Activated CD4-positive, alpha-beta memory T cell treated with anti-CD3 and anti-CD28 coated beads, Interleukin-2, amount 10 ng/mL, durations not matched to agents 7 days and 5 days (primary cell): ENCODE data around the gene OMP. TPM values are rescaled to one million over a fixed set of nuclear protein-coding genes. Genes with fewer than 3 reads are reported as not detected.

Source experiments
- CTCF ChIA-PET: fragments of 350-600 bp; sonication (Branson Sonifier 250); formaldehyde crosslinking; loops from one replicate; lab custom pipeline; 2021; ENCODE audit warnings: antibody characterized with exemption, inconsistent platforms; lab: Charles Lee
- POLR2A ChIA-PET: fragments of 350-600 bp; sonication (Branson Sonifier 250); formaldehyde crosslinking; loops from one replicate; lab custom pipeline; 2021; ENCODE audit warnings: antibody characterized with exemption; lab: Charles Lee
- DNase-seq: peaks from one replicate; pipeline ENCODE4 v3.0.0-alpha.2; 2020
- H3K27ac Mint-ChIP-seq: one replicate; pipeline ENCODE4 v1.8.0; 2021; ENCODE audit warnings: mild to moderate bottlenecking, mixed read lengths
- H3K27me3 Mint-ChIP-seq: one replicate; pipeline ENCODE4 v1.8.0; 2021; ENCODE audit warnings: mixed read lengths
- H3K36me3 Mint-ChIP-seq: one replicate; pipeline ENCODE4 v1.8.0; 2021; ENCODE audit warnings: low read depth, mixed read lengths
- H3K4me1 Mint-ChIP-seq: one replicate; pipeline ENCODE4 v1.8.0; 2021; ENCODE audit warnings: mixed read lengths
- H3K4me3 Mint-ChIP-seq: one replicate; pipeline ENCODE4 v1.8.0; 2021; ENCODE audit warnings: mild to moderate bottlenecking, mixed read lengths
- H3K9me3 Mint-ChIP-seq: one replicate; pipeline ENCODE4 v1.8.0; 2021; ENCODE audit warnings: mixed read lengths
- total RNA-seq, 2 experiments: library from RNA; stranded (reverse); gene quantifications; one replicate each; pipeline ENCODE4 v1.2.3, GENCODE V29; 2021

The OMP gene
- total RNA-seq, 2 experiments from 2014 or later: not detected

GRCh38 chr11:77135069-77135468 lies 32.4 kb downstream of the OMP start:
- POLR2A ChIA-PET: no interaction called here
- CTCF ChIA-PET: no interaction called here

GRCh38 chr11:77136074-77136473 lies 33.4 kb downstream of the OMP start:
- Mint-ChIP-seq H3K4me3 (no peak overlapping the region), H3K36me3 (no peaks in the 10 kb centered on the region), H3K4me1 (peaks cover 17% of the 10 kb centered on the region), H3K27ac (no peak overlapping the region), H3K9me3 (no peaks in the 10 kb centered on the region), H3K27me3 (peaks cover 22% of the 10 kb centered on the region)
- DNase-seq: no peak
- CTCF ChIA-PET: interaction anchor here (0.8 to 1.5 kb wide), 2 partner anchors 9 to 14 kb away, joined by 3 to 9 read pairs; no protein-coding TSS in a partner anchor
- POLR2A ChIA-PET: no interaction called here

More at GRCh38 chr11:77135069-77135468, 32.4 kb downstream of the OMP start:
- no peak overlapping the region for H3K27ac Mint-ChIP-seq
- H3K36me3 Mint-ChIP-seq: no peaks in the 10 kb centered on the region
- peaks cover 22% of the 10 kb centered on the region for H3K27me3 Mint-ChIP-seq
- no peaks in the 10 kb centered on the region for H3K9me3 Mint-ChIP-seq
- no peak for DNase-seq
- no peak overlapping the region for H3K4me3 Mint-ChIP-seq
- H3K4me1 Mint-ChIP-seq: peaks cover 17% of the 10 kb centered on the region

GRCh38 chr11:77136784-77137420 lies 34.3 kb downstream of the OMP start:
- H3K4me1 Mint-ChIP-seq: peaks cover 19% of the 10 kb centered on the region
- H3K27me3 Mint-ChIP-seq: peaks cover 22% of the 10 kb centered on the region
- POLR2A ChIA-PET: no interaction called here
- H3K9me3 Mint-ChIP-seq: no peaks in the 10 kb centered on the region
- H3K36me3 Mint-ChIP-seq: no peaks in the 10 kb centered on the region
- no peak for DNase-seq
- CTCF ChIA-PET: interaction anchor here (0.6 to 1.5 kb wide), 2 partner anchors 10 to 337 kb away, joined by 4 to 9 read pairs; no protein-coding TSS in a partner anchor
- H3K4me3 Mint-ChIP-seq: no peak overlapping the region
- H3K27ac Mint-ChIP-seq: no peak overlapping the region

GRCh38 chr11:77137421-77137820 lies 34.8 kb downstream of the OMP start:
- H3K27me3 Mint-ChIP-seq: peaks cover 22% of the 10 kb centered on the region
- POLR2A ChIA-PET: no interaction called here
- no peaks in the 10 kb centered on the region for H3K9me3 Mint-ChIP-seq
- H3K4me3 Mint-ChIP-seq: no peak overlapping the region
- CTCF ChIA-PET: interaction anchor here (0.6 to 1.5 kb wide), 2 partner anchors 10 to 337 kb away, joined by 4 to 9 read pairs; no protein-coding TSS in a partner anchor
- DNase-seq: no peak
- no peak overlapping the region for H3K27ac Mint-ChIP-seq
- H3K36me3 Mint-ChIP-seq: no peaks in the 10 kb centered on the region
- H3K4me1 Mint-ChIP-seq: peaks cover 24% of the 10 kb centered on the region

GRCh38 chr11:77138106-77138649 lies 35.5 kb downstream of the OMP start:
- H3K4me3 Mint-ChIP-seq: no peak overlapping the region

GRCh38 chr11:77139201-77139600 lies 36.6 kb downstream of the OMP start:
- DNase-seq: no peak
- Mint-ChIP-seq H3K27me3 (peaks cover 26% of the 10 kb centered on the region), H3K4me3 (no peak overlapping the region), H3K36me3 (no peaks in the 10 kb centered on the region), H3K27ac (no peak overlapping the region), H3K9me3 (no peaks in the 10 kb centered on the region), H3K4me1 (peaks cover 31% of the 10 kb centered on the region)
- ChIA-PET CTCF (interaction anchor here (3.1 kb wide), 1 partner anchor 12 kb away, joined by 14 read pairs; the partner anchor contains the start of gene MYO7A), POLR2A (no interaction called here)

More at GRCh38 chr11:77138106-77138649, 35.5 kb downstream of the OMP start:
- no peak for DNase-seq
- H3K27ac Mint-ChIP-seq: no peak overlapping the region
- no peaks in the 10 kb centered on the region for H3K9me3 Mint-ChIP-seq
- H3K4me1 Mint-ChIP-seq: peaks cover 31% of the 10 kb centered on the region
- POLR2A ChIA-PET: no interaction called here
- peaks cover 25% of the 10 kb centered on the region for H3K27me3 Mint-ChIP-seq
- no peaks in the 10 kb centered on the region for H3K36me3 Mint-ChIP-seq
- CTCF ChIA-PET: no interaction called here

GRCh38 chr11:77140231-77140851 lies 37.7 kb downstream of the OMP start:
- Mint-ChIP-seq H3K9me3 (no peaks in the 10 kb centered on the region), H3K36me3 (no peaks in the 10 kb centered on the region), H3K4me1 (peaks cover 28% of the 10 kb centered on the region), H3K4me3 (no peak overlapping the region), H3K27ac (no peak overlapping the region), H3K27me3 (peaks cover 24% of the 10 kb centered on the region)
- CTCF ChIA-PET: interaction anchor here (1.3 to 3.1 kb wide), 2 partner anchors 13 to 14 kb away, joined by 6 to 14 read pairs; partner anchors contain the start of gene MYO7A
- POLR2A ChIA-PET: interaction anchor here (1.1 kb wide), 1 partner anchor 10 kb away, joined by 4 read pairs; no protein-coding TSS in a partner anchor
- DNase-seq: no peak

GRCh38 chr11:77141034-77141433 lies 38.4 kb downstream of the OMP start:
- no peak for DNase-seq
- Mint-ChIP-seq H3K4me1 (peaks cover 23% of the 10 kb centered on the region), H3K4me3 (no peak overlapping the region), H3K27ac (no peak overlapping the region), H3K27me3 (peaks cover 22% of the 10 kb centered on the region), H3K36me3 (no peaks in the 10 kb centered on the region), H3K9me3 (no peaks in the 10 kb centered on the region)
- ChIA-PET CTCF (interaction anchor here (1.3 to 3.1 kb wide), 2 partner anchors 13 to 14 kb away, joined by 6 to 14 read pairs; partner anchors contain the start of gene MYO7A), POLR2A (interaction anchor here (1.1 to 2.7 kb wide), 2 partner anchors 9 to 12 kb away, joined by 4 to 6 read pairs; no protein-coding TSS in a partner anchor)

GRCh38 chr11:77141475-77141874 lies 38.8 kb downstream of the OMP start:
- peaks cover 22% of the 10 kb centered on the region for H3K27me3 Mint-ChIP-seq
- DNase-seq: no peak
- H3K9me3 Mint-ChIP-seq: no peaks in the 10 kb centered on the region
- ChIA-PET POLR2A (interaction anchor here (1.1 to 2.7 kb wide), 2 partner anchors 9 to 12 kb away, joined by 4 to 6 read pairs; no protein-coding TSS in a partner anchor), CTCF (interaction anchor here (1.3 to 3.1 kb wide), 2 partner anchors 12 to 14 kb away, joined by 6 to 14 read pairs; partner anchors contain the start of gene MYO7A)
- peaks cover 18% of the 10 kb centered on the region for H3K4me1 Mint-ChIP-seq
- no peaks in the 10 kb centered on the region for H3K36me3 Mint-ChIP-seq
- no peak overlapping the region for H3K4me3 Mint-ChIP-seq
- no peak overlapping the region for H3K27ac Mint-ChIP-seq

- ChIA-PET CTCF (interaction anchor here (1.0 kb wide), 1 partner anchor 15 kb away, joined by 5 read pairs; the partner anchor contains the start of gene MYO7A), POLR2A (interaction anchor here (2.7 kb wide), 1 partner anchor 11 kb away, joined by 6 read pairs; no protein-coding TSS in a partner anchor)
- peaks cover 16% of the 10 kb centered on the region for H3K27me3 Mint-ChIP-seq
- DNase-seq: peak; percentile 52
- no peak overlapping the region for H3K27ac Mint-ChIP-seq
- no peaks in the 10 kb centered on the region for H3K36me3 Mint-ChIP-seq
- H3K4me1 Mint-ChIP-seq: peaks cover 18% of the 10 kb centered on the region
- H3K9me3 Mint-ChIP-seq: no peaks in the 10 kb centered on the region
- no peak overlapping the region for H3K4me3 Mint-ChIP-seq
These were observed 39.7 kb downstream of the OMP start for GRCh38 chr11:77142091-77142975.

GRCh38 chr11:77143405-77144020 lies 40.9 kb downstream of the OMP start:
- Mint-ChIP-seq H3K9me3 (no peaks in the 10 kb centered on the region), H3K27me3 (peaks cover 15% of the 10 kb centered on the region), H3K27ac (no peak overlapping the region), H3K4me3 (no peak overlapping the region), H3K36me3 (no peaks in the 10 kb centered on the region), H3K4me1 (peaks cover 27% of the 10 kb centered on the region)
- DNase-seq: no peak
- ChIA-PET CTCF (no interaction called here), POLR2A (interaction anchor here (2.7 kb wide), 1 partner anchor 10 kb away, joined by 6 read pairs; no protein-coding TSS in a partner anchor)
